ENCODE measurements around the gene CMIP.

DNA sequence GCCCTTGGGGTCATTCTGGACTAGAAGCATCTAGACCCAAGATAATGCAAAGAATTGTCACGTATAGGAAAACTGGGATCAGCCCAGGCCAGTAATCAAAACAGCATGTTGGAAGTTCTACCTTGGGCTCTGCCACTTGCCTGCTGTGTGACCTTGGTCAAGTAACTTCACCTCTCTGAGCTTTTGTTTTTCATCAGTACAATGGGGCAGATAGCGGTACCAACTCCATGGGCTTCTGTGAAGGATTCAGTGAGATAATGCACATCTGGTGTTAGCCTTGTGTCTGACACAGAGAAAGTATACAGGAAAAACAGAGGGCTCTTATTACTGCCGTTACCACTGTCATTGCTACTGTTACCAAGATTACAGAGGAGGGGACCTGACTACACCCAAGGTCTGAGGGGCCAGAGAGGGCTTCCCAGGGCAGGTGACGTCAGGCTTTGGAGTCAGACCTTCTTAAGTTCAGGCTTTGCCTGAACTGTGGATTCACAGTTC, 24.6 kb downstream of the CMIP start:
- no peak for TF ChIP-seq ZNF274 (IDR thresholded peaks at IDR 0.05; ENCODE audit: low read depth, low read length)
- TF ChIP-seq SUZ12 (IDR thresholded peaks at IDR 0.05; ENCODE audit: extremely low read depth, insufficient read depth, insufficient read length) = no peak

Data from NT2/D1 (cell line).